ENCODE data around the gene DMC1.
"Not testable (repeated sequence)": the region's sequence is repeated elsewhere in the genome, so short reads cannot be mapped to it uniquely, and the experiment has no call there.

DMC1 gene

GRCh38 chr22:38497869-38498268, 72.1 kb downstream of the DMC1 start:
- DNase-seq = no peak

- DNase-seq = no peak
These were observed 75.0 kb downstream of the DMC1 start for GRCh38 chr22:38494939-38495338.

- DNase-seq = no peak
These were observed 75.5 kb downstream of the DMC1 start for GRCh38 chr22:38494498-38494897.

- no peak for DNase-seq
These were observed 78.2 kb downstream of the DMC1 start for GRCh38 chr22:38491707-38492348.

GRCh38 chr22:38490915-38491314, 79.1 kb downstream of the DMC1 start:
- no peak for DNase-seq

GRCh38 chr22:38490475-38490874, 79.5 kb downstream of the DMC1 start:
- DNase-seq = no peak

- DNase-seq = no peak
These were observed 80.3 kb downstream of the DMC1 start for GRCh38 chr22:38489561-38490145.

- DNase-seq = no peak
These were observed 80.8 kb downstream of the DMC1 start for GRCh38 chr22:38489142-38489541.

- DNase-seq = no peak
These were observed 82.0 kb downstream of the DMC1 start for GRCh38 chr22:38487946-38488345.

- no peak for DNase-seq
These were observed 84.2 kb downstream of the DMC1 start for GRCh38 chr22:38485783-38486182.

- no peak for DNase-seq
These were observed 85.7 kb downstream of the DMC1 start for GRCh38 chr22:38484244-38484643.

GRCh38 chr22:38482662-38483308, 87.2 kb downstream of the DMC1 start:
- no peak for DNase-seq

- DNase-seq = no peak
These were observed 88.1 kb downstream of the DMC1 start for GRCh38 chr22:38481871-38482332.

GRCh38 chr22:38481162-38481870, 88.7 kb downstream of the DMC1 start:
- no peak for DNase-seq

- DNase-seq = no peak
These were observed 90.7 kb downstream of the DMC1 start for GRCh38 chr22:38479096-38479837.

- DNase-seq = no peak
These were observed 92.4 kb downstream of the DMC1 start for GRCh38 chr22:38477585-38477984.

GRCh38 chr22:38474003-38474607, 95.9 kb downstream of the DMC1 start:
- DNase-seq = no peak

GRCh38 chr22:38471237-38471636, 98.7 kb downstream of the DMC1 start:
- no peak for DNase-seq

GRCh38 chr22:38470179-38470578, 99.8 kb downstream of the DMC1 start:
- not testable (repeated sequence) for DNase-seq

- DNase-seq = no peak
These were observed 100.6 kb downstream of the DMC1 start for GRCh38 chr22:38469306-38469781.

Data from activated T-cell treated with anti-CD3 and anti-CD28 coated beads for 4 hours (primary cell).